GM18507 (cell line): ENCODE data around the gene RNF166.

ENCODE experiments used
- DNase-seq: peaks from one replicate; pipeline ENCODE4 v3.0.0; 2011; ENCODE audit warnings: low read depth; ENCODE audit not compliant: insufficient read length; ENCODE audit errors: extremely low spot score
- FAIRE-seq: peaks from 2 replicates; lab custom pipeline; 2011; peaks lifted over from hg19 to GRCh38; lab: Jason Lieb, UNC

Gene RNF166

GRCh38 chr16:88696441-88696840 is 9.8 kb downstream of the RNF166 start:
- no peak for FAIRE-seq
- DNase-seq, result no peak

- FAIRE-seq (no peak), DNase-seq (no peak)
Measured at GRCh38 chr16:88695753-88696152, 10.5 kb downstream of the RNF166 start.

GRCh38 chr16:88695218-88695617 is 11.0 kb downstream of the RNF166 start:
- no peak for FAIRE-seq

GRCh38 chr16:88694221-88695087 is 11.8 kb downstream of the RNF166 start:
- FAIRE-seq (no peak), DNase-seq (no peak)

More at GRCh38 chr16:88695218-88695617, 11.0 kb downstream of the RNF166 start:
- DNase-seq, result no peak

GRCh38 chr16:88693420-88694177 is 12.6 kb downstream of the RNF166 start:
- DNase-seq (no peak), FAIRE-seq (no peak)

GRCh38 chr16:88692861-88693260 is 13.3 kb downstream of the RNF166 start:
- FAIRE-seq (no peak), DNase-seq (no peak)

GRCh38 chr16:88691924-88692560 is 14.2 kb downstream of the RNF166 start:
- DNase-seq, result no peak
- no peak for FAIRE-seq

- FAIRE-seq (no peak), DNase-seq (no peak)
Measured at GRCh38 chr16:88691129-88691813, 14.9 kb downstream of the RNF166 start.

- no peak for FAIRE-seq
- DNase-seq, result no peak
Measured at GRCh38 chr16:88690341-88691128, 15.7 kb downstream of the RNF166 start.

GRCh38 chr16:88688013-88688778 is 18.0 kb downstream of the RNF166 start:
- FAIRE-seq (no peak), DNase-seq (no peak)

GRCh38 chr16:88687676-88688012 is 18.6 kb downstream of the RNF166 start:
- DNase-seq (no peak), FAIRE-seq (no peak)

GRCh38 chr16:88687254-88687576 is 19.0 kb downstream of the RNF166 start:
- no peak for FAIRE-seq
- no peak for DNase-seq

GRCh38 chr16:88686439-88687253 is 19.6 kb downstream of the RNF166 start, which contains the start of gene SNAI3:
SNAI3 (minus strand) TSS chr16:88686507; CDS start chr16:88686406, 101 bp downstream.
- peak; percentile 84 for DNase-seq
- peak; percentile 81 for FAIRE-seq

- FAIRE-seq (no peak), DNase-seq (no peak)
Measured at GRCh38 chr16:88686062-88686438, 20.2 kb downstream of the RNF166 start.

- DNase-seq (no peak), FAIRE-seq (no peak)
Measured at GRCh38 chr16:88685156-88686061, 20.8 kb downstream of the RNF166 start.

- FAIRE-seq (no peak), DNase-seq (no peak)
Measured at GRCh38 chr16:88684569-88685155, 21.5 kb downstream of the RNF166 start.
